DND-41 (cell line): ENCODE results near the gene CDK8.
A peak's percentile ranks its signal among the peaks of the same experiment; 100 is the strongest.

ENCODE experiments used
- ATAC-seq: fragments of 200-7000 bp; cut with Tn5 transposase; 3 replicates; pipeline ENCODE4 v1.9.1; 2021; ENCODE audit warnings: low read depth; ENCODE audit not compliant: insufficient read depth
- DNase-seq: peaks from one replicate; pipeline ENCODE4 v3.0.0-alpha.2; 2020
- H2AFZ ChIP-seq: 2 replicates; pipeline ENCODE4 v1.6.0; 2012; ENCODE audit warnings: low read depth, low read length
- H3K27ac ChIP-seq: 2 replicates; pipeline ENCODE4 v1.5.1; 2012; ENCODE audit warnings: low read length, inconsistent platforms
- H3K27me3 ChIP-seq: fragments of 200-600 bp; sonication (generic); 2 replicates; pipeline ENCODE4 v1.6.0; 2012; ENCODE audit warnings: low read length, mild to moderate bottlenecking, inconsistent platforms; ENCODE audit not compliant: insufficient read depth, poor library complexity
- H3K36me3 ChIP-seq: 2 replicates; pipeline ENCODE4 v1.5.1; 2012; ENCODE audit warnings: low read length, inconsistent platforms; ENCODE audit not compliant: insufficient read depth
- H3K4me1 ChIP-seq: 2 replicates; pipeline ENCODE4 v1.5.1; 2012; ENCODE audit warnings: mild to moderate bottlenecking, low read length; ENCODE audit not compliant: insufficient read depth
- H3K4me2 ChIP-seq: 2 replicates; pipeline ENCODE4 v1.6.0; 2012; ENCODE audit warnings: mild to moderate bottlenecking, moderate library complexity, low read length, inconsistent platforms; ENCODE audit not compliant: insufficient read depth
- H3K4me3 ChIP-seq, 2 experiments: fragments of 200-600 bp in 1 of 2; shearing (Covaris generic) in 1 of 2; 2 replicates each; pipeline ENCODE4 v1.5.1; 2012 to 2016; ENCODE audit warnings: inconsistent platforms in 2 of 2, low read length in 2 of 2, mild to moderate bottlenecking in 2 of 2, low read depth in 1 of 2, moderate library complexity in 1 of 2
- H3K79me2 ChIP-seq: 2 replicates; pipeline ENCODE4 v1.6.0; 2012; ENCODE audit warnings: low read length, inconsistent platforms; ENCODE audit not compliant: insufficient read depth
- H3K9ac ChIP-seq: 2 replicates; pipeline ENCODE4 v1.6.0; 2012; ENCODE audit warnings: low read depth, mild to moderate bottlenecking, inconsistent platforms, low read length, moderate library complexity
- H3K9me3 ChIP-seq: 2 replicates; pipeline ENCODE4 v1.5.1; 2012; ENCODE audit warnings: low read length, moderate library complexity, mild to moderate bottlenecking, inconsistent platforms; ENCODE audit not compliant: insufficient read depth, severe bottlenecking
- H4K20me1 ChIP-seq: 2 replicates; pipeline ENCODE4 v1.6.0; 2012; ENCODE audit warnings: low read length; ENCODE audit not compliant: insufficient read depth
- EZH2 ChIP-seq: IDR thresholded peaks from 3 replicates; pipeline ENCODE4 v1.6.1; 2012; ENCODE audit warnings: borderline replicate concordance, low read depth, mild to moderate bottlenecking, moderate library complexity, low read length, inconsistent platforms; ENCODE audit not compliant: severe bottlenecking
- TF ChIP-seq, protein P1 (sequence below): IDR thresholded peaks from 2 replicates; pipeline ENCODE4 v1.5.1; 2012; ENCODE audit warnings: borderline replicate concordance, low read length, moderate library complexity, mild to moderate bottlenecking; ENCODE audit not compliant: poor library complexity, severe bottlenecking; ENCODE audit errors: extremely low read depth

The CDK8 gene

DNA sequence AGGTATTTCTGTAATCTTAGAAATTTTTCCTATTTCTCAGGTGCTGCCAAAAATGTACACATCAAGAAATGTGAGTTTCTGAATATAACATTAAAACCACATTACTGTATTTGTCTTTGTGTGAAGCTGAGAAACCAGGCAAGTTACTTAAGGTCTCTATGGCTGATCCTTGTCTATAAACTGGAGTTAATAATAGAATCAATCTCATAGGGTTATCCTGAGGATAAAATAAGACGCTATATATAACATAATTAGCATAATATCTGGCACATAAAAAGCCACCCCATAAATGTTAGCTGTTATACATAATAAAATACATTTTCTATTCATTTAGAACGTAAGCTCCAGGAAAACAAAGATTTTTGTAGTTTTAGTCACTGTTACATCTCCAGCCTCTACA, 37.9 kb upstream of the CDK8 start:
- DNase-seq (no peak), ATAC-seq (no peak)
- no peak overlapping the region for H2AFZ ChIP-seq
- TF ChIP-seq EZH2 = no peak
- TF ChIP-seq, protein P1, sequence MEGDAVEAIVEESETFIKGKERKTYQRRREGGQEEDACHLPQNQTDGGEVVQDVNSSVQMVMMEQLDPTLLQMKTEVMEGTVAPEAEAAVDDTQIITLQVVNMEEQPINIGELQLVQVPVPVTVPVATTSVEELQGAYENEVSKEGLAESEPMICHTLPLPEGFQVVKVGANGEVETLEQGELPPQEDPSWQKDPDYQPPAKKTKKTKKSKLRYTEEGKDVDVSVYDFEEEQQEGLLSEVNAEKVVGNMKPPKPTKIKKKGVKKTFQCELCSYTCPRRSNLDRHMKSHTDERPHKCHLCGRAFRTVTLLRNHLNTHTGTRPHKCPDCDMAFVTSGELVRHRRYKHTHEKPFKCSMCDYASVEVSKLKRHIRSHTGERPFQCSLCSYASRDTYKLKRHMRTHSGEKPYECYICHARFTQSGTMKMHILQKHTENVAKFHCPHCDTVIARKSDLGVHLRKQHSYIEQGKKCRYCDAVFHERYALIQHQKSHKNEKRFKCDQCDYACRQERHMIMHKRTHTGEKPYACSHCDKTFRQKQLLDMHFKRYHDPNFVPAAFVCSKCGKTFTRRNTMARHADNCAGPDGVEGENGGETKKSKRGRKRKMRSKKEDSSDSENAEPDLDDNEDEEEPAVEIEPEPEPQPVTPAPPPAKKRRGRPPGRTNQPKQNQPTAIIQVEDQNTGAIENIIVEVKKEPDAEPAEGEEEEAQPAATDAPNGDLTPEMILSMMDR = no peak
- peaks cover 19% of the 10 kb centered on the region for H3K79me2 ChIP-seq
- peaks cover 94% of the 10 kb centered on the region for H3K36me3 ChIP-seq
- H3K4me1 ChIP-seq = peaks cover 19% of the 10 kb centered on the region
- no peak overlapping the region for H3K9ac ChIP-seq
- no peak overlapping the region for H3K27ac ChIP-seq
- H3K4me2 ChIP-seq = no peak overlapping the region
- no peaks in the 10 kb centered on the region for H3K9me3 ChIP-seq
- no peaks in the 10 kb centered on the region; the same call in 1 of the 2 replicates for H4K20me1 ChIP-seq
- H3K4me3 ChIP-seq = no peak overlapping the region
- no peaks in the 10 kb centered on the region for H3K27me3 ChIP-seq

DNA sequence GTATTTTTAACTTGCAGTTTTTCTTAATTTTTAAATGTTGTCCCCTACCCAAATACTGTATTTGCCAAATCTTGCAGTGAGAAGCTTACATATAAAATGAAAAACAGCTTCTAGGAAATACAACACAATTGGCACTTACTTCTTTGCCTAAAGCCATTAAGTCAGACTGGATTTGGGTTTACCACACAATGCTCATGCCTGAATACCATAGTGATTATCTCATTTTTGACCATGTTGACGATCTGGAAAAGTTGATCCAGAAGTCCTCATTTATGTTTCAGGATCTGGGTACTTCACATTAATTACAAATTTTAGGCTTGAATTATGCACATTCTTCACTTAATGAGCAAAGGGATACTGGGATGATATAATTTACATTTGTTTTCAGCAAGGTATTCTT, 34.2 kb upstream of the CDK8 start:
- Histone ChIP-seq H3K9me3 (no peaks in the 10 kb centered on the region), H4K20me1 (no peaks in the 10 kb centered on the region; the same call in 1 of the 2 replicates), H3K79me2 (peaks cover 27% of the 10 kb centered on the region), H2AFZ (no peak overlapping the region), H3K27ac (no peak overlapping the region), H3K27me3 (no peaks in the 10 kb centered on the region), H3K4me2 (peak overlapping the region; percentile 75), H3K4me1 (peaks cover 28% of the 10 kb centered on the region), H3K9ac (peak overlapping the region; percentile 94; the same call in 1 of the 2 replicates), H3K4me3 (peak overlapping the region in 1 of 2 experiments; percentile 89; a peak in 1 of 4 replicates), H3K36me3 (peaks cover 59% of the 10 kb centered on the region)
- no peak for ATAC-seq
- TF ChIP-seq, protein P1 = no peak
- no peak for TF ChIP-seq EZH2
- DNase-seq = no peak

DNA sequence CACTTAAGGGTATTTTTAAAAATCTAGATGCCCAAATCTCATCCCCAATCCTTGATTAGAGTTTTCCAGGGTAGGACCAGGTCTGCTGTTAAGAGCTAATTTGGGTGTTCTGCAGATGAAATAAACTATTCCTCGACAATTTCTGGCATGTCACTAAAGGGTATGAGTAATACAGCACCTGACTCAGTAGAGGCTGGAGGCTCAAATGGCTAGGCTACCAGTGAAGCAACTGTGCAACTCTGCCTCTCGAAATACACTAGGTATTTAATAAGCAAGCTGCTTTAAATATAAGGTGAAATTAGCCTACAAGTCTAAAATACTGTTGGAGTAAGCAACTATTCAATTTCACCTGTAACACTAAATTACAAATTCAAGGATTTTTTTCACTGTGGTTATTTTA, 33.4 kb upstream of the CDK8 start:
- Histone ChIP-seq H2AFZ (no peak overlapping the region), H3K79me2 (peaks cover 27% of the 10 kb centered on the region), H3K4me1 (peaks cover 28% of the 10 kb centered on the region), H3K9ac (peak overlapping the region; percentile 94), H3K27ac (peak overlapping the region; percentile 97; the same call in 1 of the 2 replicates), H3K27me3 (no peaks in the 10 kb centered on the region), H3K36me3 (peaks cover 51% of the 10 kb centered on the region), H4K20me1 (no peaks in the 10 kb centered on the region; the same call in 1 of the 2 replicates), H3K9me3 (no peaks in the 10 kb centered on the region), H3K4me3 (peak overlapping the region; percentile 86 to 89; a peak in 3 of 4 replicates), H3K4me2 (peak overlapping the region; percentile 75)
- DNase-seq = no peak
- no peak for TF ChIP-seq EZH2
- TF ChIP-seq, protein P1 = no peak
- ATAC-seq = no peak
